Loucy (cell line): Measurements from ENCODE around the gene CD244.

ENCODE experiments used
- H2AFZ ChIP-seq: fragments of 200-600 bp; sonication (generic); 2 replicates; pipeline ENCODE4 v1.6.0; 2016; ENCODE audit warnings: antibody characterized with exemption, mild to moderate bottlenecking, low read length, moderate library complexity
- H3F3A ChIP-seq: fragments of 200-600 bp; 2 replicates; pipeline ENCODE4 v1.6.0; 2016; ENCODE audit warnings: antibody characterized with exemption, low read depth, mild to moderate bottlenecking
- H3K27me3 ChIP-seq: fragments of 200-600 bp; sonication (generic); 2 replicates; pipeline ENCODE4 v1.6.1; 2014; ENCODE audit warnings: low read length, mild to moderate bottlenecking; ENCODE audit not compliant: insufficient read depth, poor library complexity, severe bottlenecking
- H3K36me3 ChIP-seq: fragments of 200-600 bp; sonication (generic); 2 replicates; pipeline ENCODE4 v1.6.1; 2016; ENCODE audit warnings: low read length; ENCODE audit not compliant: insufficient read depth
- H3K4me1 ChIP-seq: fragments of 200-600 bp; sonication (generic); 2 replicates; pipeline ENCODE4 v1.5.1; 2014; ENCODE audit warnings: low read length, mild to moderate bottlenecking; ENCODE audit not compliant: insufficient read depth, poor library complexity, severe bottlenecking
- H3K4me2 ChIP-seq: fragments of 200-600 bp; sonication (generic); 2 replicates; pipeline ENCODE4 v1.6.0; 2014; ENCODE audit warnings: antibody characterized with exemption, low read length, low read depth, mild to moderate bottlenecking; ENCODE audit not compliant: poor library complexity, severe bottlenecking
- H3K4me3 ChIP-seq: fragments of 200-600 bp; sonication (generic); 2 replicates; pipeline ENCODE4 v1.5.1; 2014; ENCODE audit warnings: low read length, mild to moderate bottlenecking, mixed read lengths; ENCODE audit not compliant: poor library complexity, severe bottlenecking
- H3K79me2 ChIP-seq: fragments of 200-600 bp; sonication (generic); 2 replicates; pipeline ENCODE4 v1.6.1; 2014; ENCODE audit warnings: low read length; ENCODE audit not compliant: insufficient read depth
- H3K9ac ChIP-seq: fragments of 200-600 bp; sonication (generic); 2 replicates; pipeline ENCODE4 v1.6.0; 2014; ENCODE audit warnings: mild to moderate bottlenecking, low read depth, low read length, moderate library complexity; ENCODE audit not compliant: poor library complexity, severe bottlenecking
- H3K9me2 ChIP-seq: fragments of 200-600 bp; sonication (generic); replicated peaks from 2 replicates; pipeline ENCODE4 v1.6.1; 2016; ENCODE audit warnings: low read depth, low read length, mixed read lengths
- H3K9me3 ChIP-seq: fragments of 200-600 bp; sonication (generic); 2 replicates; pipeline ENCODE4 v1.6.1; 2014; ENCODE audit warnings: mild to moderate bottlenecking, antibody characterized with exemption, low read length, low read depth; ENCODE audit not compliant: insufficient read depth
- H4K20me1 ChIP-seq: fragments of 200-600 bp; sonication (generic); 2 replicates; pipeline ENCODE4 v1.6.0; 2014; ENCODE audit warnings: antibody characterized with exemption, low read length, mild to moderate bottlenecking; ENCODE audit not compliant: insufficient read depth, poor library complexity, severe bottlenecking
- EZH2phosphoT487 ChIP-seq: fragments of 200-600 bp; IDR thresholded peaks from 2 replicates; pipeline ENCODE4 v1.6.1; 2018; ENCODE audit warnings: antibody characterized with exemption, mild to moderate bottlenecking, moderate library complexity, borderline replicate concordance
- TF ChIP-seq, protein P1 (sequence below): fragments of 200-600 bp; sonication (generic); conservative IDR thresholded peaks from 2 replicates; pipeline ENCODE4 v1.5.1; 2014; ENCODE audit warnings: mild to moderate bottlenecking, antibody characterized with exemption, low read length

The CD244 gene

DNA sequence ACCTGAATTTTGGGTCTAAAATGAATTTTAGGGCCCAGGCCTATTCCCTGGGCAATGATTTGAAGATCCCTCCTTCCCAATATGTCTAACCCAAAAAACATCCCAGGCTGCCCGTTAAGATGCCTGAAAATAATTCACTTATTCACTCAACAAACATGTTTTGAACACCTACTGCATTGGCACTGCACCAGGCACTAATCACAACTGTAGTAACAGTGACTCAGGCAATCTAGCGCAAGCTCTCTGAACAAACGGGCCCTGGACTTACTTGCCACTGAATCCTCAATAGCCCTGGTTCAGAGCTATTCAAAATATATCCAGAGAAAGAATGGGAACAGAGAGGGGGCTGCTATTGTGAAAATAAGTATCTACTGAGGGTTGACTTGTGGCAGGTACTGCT, 4.2 kb downstream of the CD244 start:
- Histone ChIP-seq H4K20me1 (no peaks in the 10 kb centered on the region), H2AFZ (no peak overlapping the region), H3K9ac (peak overlapping the region; percentile 90)

DNA sequence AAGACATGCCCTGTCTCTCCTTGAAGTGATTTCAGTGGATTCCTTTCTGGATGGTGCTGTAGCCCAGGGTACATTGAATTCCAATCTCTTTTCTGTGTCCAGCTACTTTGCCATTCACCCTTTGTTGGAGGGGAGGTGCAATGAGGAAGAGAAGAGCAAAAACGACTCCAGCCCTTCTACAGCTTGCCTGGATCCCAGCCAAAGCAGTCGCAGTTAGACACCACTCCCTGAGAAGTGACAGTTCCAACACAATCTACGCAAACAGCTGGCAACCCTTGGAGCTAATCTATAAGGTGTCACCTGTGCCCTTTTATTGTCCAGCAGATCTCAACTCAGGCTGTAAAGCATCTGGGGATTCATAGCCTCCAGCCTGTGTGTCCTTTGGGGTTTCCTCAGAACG, 4.6 kb downstream of the CD244 start:
- Histone ChIP-seq H3K79me2 (peaks cover 86% of the 10 kb centered on the region), H3K9me3 (0 out of 2 replicates have a peak, but pooled peaks cover under 1% of the 10 kb centered on the region), H4K20me1 (no peaks in the 10 kb centered on the region), H3F3A (peaks cover 21% of the 10 kb centered on the region), H3K9ac (peak overlapping the region; percentile 90), H3K36me3 (no peaks in the 10 kb centered on the region), H2AFZ (no peak overlapping the region), H3K4me1 (peaks cover 77% of the 10 kb centered on the region), H3K27me3 (no peaks in the 10 kb centered on the region), H3K9me2 (no peaks in the 10 kb centered on the region), H3K4me2 (peak overlapping the region; percentile 96), H3K4me3 (peak overlapping the region; percentile 87)
- TF ChIP-seq, protein P1, sequence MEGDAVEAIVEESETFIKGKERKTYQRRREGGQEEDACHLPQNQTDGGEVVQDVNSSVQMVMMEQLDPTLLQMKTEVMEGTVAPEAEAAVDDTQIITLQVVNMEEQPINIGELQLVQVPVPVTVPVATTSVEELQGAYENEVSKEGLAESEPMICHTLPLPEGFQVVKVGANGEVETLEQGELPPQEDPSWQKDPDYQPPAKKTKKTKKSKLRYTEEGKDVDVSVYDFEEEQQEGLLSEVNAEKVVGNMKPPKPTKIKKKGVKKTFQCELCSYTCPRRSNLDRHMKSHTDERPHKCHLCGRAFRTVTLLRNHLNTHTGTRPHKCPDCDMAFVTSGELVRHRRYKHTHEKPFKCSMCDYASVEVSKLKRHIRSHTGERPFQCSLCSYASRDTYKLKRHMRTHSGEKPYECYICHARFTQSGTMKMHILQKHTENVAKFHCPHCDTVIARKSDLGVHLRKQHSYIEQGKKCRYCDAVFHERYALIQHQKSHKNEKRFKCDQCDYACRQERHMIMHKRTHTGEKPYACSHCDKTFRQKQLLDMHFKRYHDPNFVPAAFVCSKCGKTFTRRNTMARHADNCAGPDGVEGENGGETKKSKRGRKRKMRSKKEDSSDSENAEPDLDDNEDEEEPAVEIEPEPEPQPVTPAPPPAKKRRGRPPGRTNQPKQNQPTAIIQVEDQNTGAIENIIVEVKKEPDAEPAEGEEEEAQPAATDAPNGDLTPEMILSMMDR, result no peak
- no peak for TF ChIP-seq EZH2phosphoT487

More for the DNA sequence above, 4.2 kb downstream of the CD244 start:
- TF ChIP-seq, protein P1, result no peak
- TF ChIP-seq EZH2phosphoT487, result no peak
- Histone ChIP-seq H3K36me3 (no peaks in the 10 kb centered on the region), H3K79me2 (peaks cover 85% of the 10 kb centered on the region), H3K4me1 (peaks cover 77% of the 10 kb centered on the region), H3K9me3 (no peaks in the 10 kb centered on the region), H3K9me2 (no peaks in the 10 kb centered on the region), H3K27me3 (no peaks in the 10 kb centered on the region), H3F3A (peaks cover 23% of the 10 kb centered on the region), H3K4me2 (peak overlapping the region; percentile 96), H3K4me3 (peak overlapping the region; percentile 87)

DNA sequence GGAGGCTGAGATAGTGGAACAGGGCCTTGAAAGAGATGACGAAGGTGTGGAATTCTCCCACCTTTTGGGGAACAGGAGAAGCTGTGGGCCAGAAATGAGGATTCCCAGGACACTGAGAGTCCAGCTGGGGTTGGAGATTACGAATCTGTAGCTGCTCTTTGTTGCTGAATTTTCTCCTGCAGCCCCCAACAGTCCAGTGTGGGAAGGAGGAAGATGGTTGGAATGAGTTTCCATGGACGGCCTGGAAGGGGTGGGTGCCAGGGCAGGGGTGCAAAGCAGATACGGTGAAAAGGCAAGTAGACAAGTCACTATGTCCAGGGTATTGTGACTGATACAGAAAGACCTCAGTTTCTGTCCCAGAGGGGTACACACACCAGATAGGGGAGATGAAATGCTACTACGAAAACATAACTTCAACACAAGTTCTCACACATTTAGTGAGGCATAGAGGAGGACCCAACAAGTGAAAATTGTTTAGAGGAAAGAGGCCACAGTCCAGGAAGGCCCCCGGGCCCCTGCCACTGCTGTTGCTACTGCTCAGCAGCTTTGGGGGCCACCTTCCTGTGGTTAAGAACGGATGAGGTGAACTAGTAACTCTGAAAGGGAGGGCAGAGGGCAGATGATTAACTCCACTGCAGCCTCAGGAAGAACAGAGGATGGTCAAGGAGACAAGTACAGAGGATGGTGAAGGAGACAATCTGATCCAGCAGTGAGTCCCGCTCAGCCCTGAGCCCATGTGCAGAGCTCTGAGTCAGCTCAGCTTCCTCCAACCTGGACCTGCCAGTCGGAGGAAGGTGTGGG, 7.3 kb downstream of the CD244 start:
- H2AFZ ChIP-seq, result no peak overlapping the region
- peak overlapping the region; percentile 73 for H3K4me3 ChIP-seq
- TF ChIP-seq EZH2phosphoT487, result no peak
- TF ChIP-seq, protein P1, result no peak
- H3F3A ChIP-seq, result peaks cover 13% of the 10 kb centered on the region; the same call in 1 of the 2 replicates
- no peaks in the 10 kb centered on the region for H3K9me2 ChIP-seq
- H4K20me1 ChIP-seq, result peaks cover 3% of the 10 kb centered on the region
- peaks cover 96% of the 10 kb centered on the region for H3K79me2 ChIP-seq
- no peaks in the 10 kb centered on the region for H3K36me3 ChIP-seq
- peak overlapping the region; percentile 96 for H3K4me2 ChIP-seq
- H3K9me3 ChIP-seq, result 0 out of 2 replicates have a peak, but pooled peaks cover 3% of the 10 kb centered on the region
- peaks cover 80% of the 10 kb centered on the region for H3K4me1 ChIP-seq
- peak overlapping the region; percentile 86 for H3K9ac ChIP-seq
- no peaks in the 10 kb centered on the region for H3K27me3 ChIP-seq
